ENCODE results near the gene DNAJB14. TPM values are rescaled to one million over a fixed set of nuclear protein-coding genes. Genes with fewer than 3 reads are reported as not detected.

DNAJB14 gene
- total RNA-seq, 1 experiment from 2014 or later = 41.0 TPM

DNA sequence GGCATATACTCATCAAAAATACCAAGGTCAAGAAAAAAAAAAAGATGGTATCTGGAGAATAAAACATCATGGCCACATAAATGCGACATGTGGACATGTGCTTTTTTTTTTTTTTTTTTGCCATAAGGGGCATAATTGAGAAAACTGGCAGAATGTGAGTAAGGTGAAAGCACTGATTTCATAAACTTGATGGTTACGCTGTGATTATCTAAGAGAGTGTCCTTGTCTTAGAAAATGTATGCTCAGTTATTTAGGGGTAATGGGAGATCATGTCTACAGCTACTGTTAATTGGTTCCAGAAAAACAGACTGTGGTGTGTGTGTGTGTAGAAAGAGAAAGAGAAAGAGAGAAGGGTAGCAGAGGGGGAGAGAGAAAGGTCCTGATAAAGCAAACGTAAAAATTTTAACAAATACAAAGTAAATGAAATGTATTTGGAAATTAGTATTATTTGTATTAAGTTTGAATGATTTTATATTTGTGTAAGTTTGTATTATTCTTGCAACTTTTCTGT, 8.1 kb downstream of the DNAJB14 start:
- H2AK5ac ChIP-seq (ENCODE audit: insufficient read length, low read length) = no peak overlapping the region
- H4K91ac ChIP-seq (ENCODE audit: insufficient read length, low read depth, low read length) = no peak overlapping the region
- no peak overlapping the region for H3K14ac ChIP-seq (ENCODE audit: insufficient read depth, low read length)
- H3K4me1 Mint-ChIP-seq = peaks cover 0 to 3% of the 10 kb centered on the region in 2 experiments; a peak in 1 of 4 replicates
- no peak overlapping the region for H3T11ph ChIP-seq (ENCODE audit: low read length)
- no peak overlapping the region for H3K23ac ChIP-seq (ENCODE audit: insufficient read length, low read depth, low read length)
- no peak overlapping the region for H3K27ac Mint-ChIP-seq
- H3K4me1 ChIP-seq (ENCODE audit: insufficient read depth, low read length) = no peaks in the 10 kb centered on the region
- no peak overlapping the region for H2BK15ac ChIP-seq (ENCODE audit: low read depth, low read length)
- H3K9me3 Mint-ChIP-seq = peaks cover 6 to 15% of the 10 kb centered on the region in 2 experiments
- no peak overlapping the region for H3K4ac ChIP-seq (ENCODE audit: low read depth, low read length)
- H3K4me3 Mint-ChIP-seq = no peak overlapping the region
- H2BK5ac ChIP-seq (ENCODE audit: insufficient read length, low read length) = no peak overlapping the region
- H3K18ac ChIP-seq (ENCODE audit: insufficient read length, low read depth, low read length) = no peak overlapping the region
- peaks cover 2% of the 10 kb centered on the region for H3K79me1 ChIP-seq (ENCODE audit: insufficient read depth, low read depth, low read length, poor library complexity, severe bottlenecking)
- H4K20me1 ChIP-seq (ENCODE audit: control insufficient read depth, insufficient read depth, insufficient read length) = no peaks in the 10 kb centered on the region
- no peaks in the 10 kb centered on the region for H3K23me2 ChIP-seq (ENCODE audit: insufficient read length, low read depth, low read length, poor library complexity, severe bottlenecking)
- no peak overlapping the region for H2BK120ac ChIP-seq (ENCODE audit: low read depth, low read length, poor library complexity, severe bottlenecking)
- H4K5ac ChIP-seq (ENCODE audit: insufficient read length, low read depth, low read length) = no peak overlapping the region
- peaks cover 7% of the 10 kb centered on the region; the same call in 1 of the 2 replicates for H3K79me2 ChIP-seq (ENCODE audit: insufficient read depth, low read length)
- no peaks in the 10 kb centered on the region for H3K27me3 ChIP-seq (ENCODE audit: insufficient read depth, low read length)
- no peak overlapping the region for H3K4me2 ChIP-seq (ENCODE audit: insufficient read depth, insufficient read length, low read length)
- H4K8ac ChIP-seq (replicated peaks; ENCODE audit: insufficient read length, low read depth, low read length) = no peak overlapping the region
- no peak overlapping the region for H3K27ac ChIP-seq (ENCODE audit: insufficient read length, low read depth, low read length)
- peaks cover 21 to 36% (median 29%) of the 10 kb centered on the region in 3 experiments for H3K36me3 Mint-ChIP-seq (ENCODE audit: insufficient read depth in 1 of 3, low read depth in 3 of 3)
- H3K9me3 ChIP-seq (ENCODE audit: control insufficient read depth, low read depth, low read length) = no peaks in the 10 kb centered on the region
- H3K9ac ChIP-seq (ENCODE audit: extremely low read depth, insufficient read length, low read length) = no peak overlapping the region
- H3K27me3 Mint-ChIP-seq (ENCODE audit: low read depth) = no peaks in the 10 kb centered on the region
- TF ChIP-seq, protein P1, sequence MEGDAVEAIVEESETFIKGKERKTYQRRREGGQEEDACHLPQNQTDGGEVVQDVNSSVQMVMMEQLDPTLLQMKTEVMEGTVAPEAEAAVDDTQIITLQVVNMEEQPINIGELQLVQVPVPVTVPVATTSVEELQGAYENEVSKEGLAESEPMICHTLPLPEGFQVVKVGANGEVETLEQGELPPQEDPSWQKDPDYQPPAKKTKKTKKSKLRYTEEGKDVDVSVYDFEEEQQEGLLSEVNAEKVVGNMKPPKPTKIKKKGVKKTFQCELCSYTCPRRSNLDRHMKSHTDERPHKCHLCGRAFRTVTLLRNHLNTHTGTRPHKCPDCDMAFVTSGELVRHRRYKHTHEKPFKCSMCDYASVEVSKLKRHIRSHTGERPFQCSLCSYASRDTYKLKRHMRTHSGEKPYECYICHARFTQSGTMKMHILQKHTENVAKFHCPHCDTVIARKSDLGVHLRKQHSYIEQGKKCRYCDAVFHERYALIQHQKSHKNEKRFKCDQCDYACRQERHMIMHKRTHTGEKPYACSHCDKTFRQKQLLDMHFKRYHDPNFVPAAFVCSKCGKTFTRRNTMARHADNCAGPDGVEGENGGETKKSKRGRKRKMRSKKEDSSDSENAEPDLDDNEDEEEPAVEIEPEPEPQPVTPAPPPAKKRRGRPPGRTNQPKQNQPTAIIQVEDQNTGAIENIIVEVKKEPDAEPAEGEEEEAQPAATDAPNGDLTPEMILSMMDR (conservative IDR thresholded peaks at IDR 0.05) = no peak
- DNase-seq = no peak
- no peak overlapping the region for H2BK12ac ChIP-seq (ENCODE audit: insufficient read length, low read depth, low read length)
- no CpG with 5 or more reads among the region's 3 CpGs for WGBS (ENCODE audit: extremely low coverage, insufficient read length, low lambda C conversion rate)
- no peak overlapping the region for H2AFZ ChIP-seq (ENCODE audit: low read length)
- no peak overlapping the region for H3K56ac ChIP-seq (ENCODE audit: insufficient read length, low read depth, low read length)
- no peak overlapping the region for H2BK20ac ChIP-seq (ENCODE audit: low read depth, low read length, poor library complexity, severe bottlenecking)
